Ectodermal cell (in vitro differentiated cells): ENCODE results near the gene ZBTB38.

Source experiments
- H3K27ac ChIP-seq: 2 replicates; pipeline ENCODE4 v1.7.0; 2013; ENCODE audit warnings: mild to moderate bottlenecking, low read depth, low read length; ENCODE audit not compliant: insufficient read depth, poor library complexity, severe bottlenecking
- H3K27me3 ChIP-seq: 2 replicates; pipeline ENCODE4 v1.7.0; 2013; ENCODE audit warnings: mild to moderate bottlenecking, low read length; ENCODE audit not compliant: insufficient read depth, control insufficient read depth, poor library complexity, severe bottlenecking
- H3K36me3 ChIP-seq: one replicate; pipeline ENCODE4 v1.7.0; 2013; ENCODE audit warnings: low read length; ENCODE audit not compliant: control insufficient read depth, insufficient read depth
- H3K4me1 ChIP-seq: one replicate; pipeline ENCODE4 v1.7.0; 2013; ENCODE audit warnings: low read length; ENCODE audit not compliant: control insufficient read depth, insufficient read depth
- H3K4me3 ChIP-seq: 2 replicates; pipeline ENCODE4 v1.7.0; 2013; ENCODE audit warnings: low read depth, low read length, control low read depth; ENCODE audit not compliant: insufficient read depth
- H3K9me3 ChIP-seq: 2 replicates; pipeline ENCODE4 v1.7.0; 2013; ENCODE audit warnings: mild to moderate bottlenecking, low read length, moderate library complexity; ENCODE audit not compliant: control insufficient read depth
- WGBS, 2 experiments: methylation state at CpG; one replicate each; pipeline ENCODE4 v1.1.7; 2013; ENCODE audit warnings: missing lambda C conversion rate in 2 of 2; 5-methylcytosine and 5-hydroxymethylcytosine counted together

Gene ZBTB38

GRCh38 chr3:141410846-141411245, 42.5 kb downstream of the ZBTB38 start:
- no peaks in the 10 kb centered on the region for H3K27me3 ChIP-seq
- H3K36me3 ChIP-seq: no peaks in the 10 kb centered on the region
- H3K9me3 ChIP-seq: no peaks in the 10 kb centered on the region
- peaks cover 16% of the 10 kb centered on the region for H3K4me1 ChIP-seq
- H3K27ac ChIP-seq: no peak overlapping the region
- H3K4me3 ChIP-seq: no peak overlapping the region
- 88 to 97% methylated on average over 3 of the region's 3 CpGs for WGBS, 2 experiments

GRCh38 chr3:141411251-141411771, 43.0 kb downstream of the ZBTB38 start:
- no peaks in the 10 kb centered on the region for H3K9me3 ChIP-seq
- peaks cover 16% of the 10 kb centered on the region for H3K4me1 ChIP-seq
- no peak overlapping the region for H3K27ac ChIP-seq
- 89 to 91% methylated on average over 7 of the region's 7 CpGs for WGBS, 2 experiments
- H3K36me3 ChIP-seq: no peaks in the 10 kb centered on the region
- no peak overlapping the region for H3K4me3 ChIP-seq
- H3K27me3 ChIP-seq: no peaks in the 10 kb centered on the region

- no peak overlapping the region for H3K27ac ChIP-seq
- H3K27me3 ChIP-seq: no peaks in the 10 kb centered on the region
- peaks cover 16% of the 10 kb centered on the region for H3K4me1 ChIP-seq
- no peaks in the 10 kb centered on the region for H3K9me3 ChIP-seq
- WGBS, 2 experiments: 40 to 44% methylated on average over 9 of the region's 10 CpGs
- no peak overlapping the region for H3K4me3 ChIP-seq
- no peaks in the 10 kb centered on the region for H3K36me3 ChIP-seq
These were observed 44.0 kb downstream of the ZBTB38 start for GRCh38 chr3:141412087-141412935.

- Histone ChIP-seq H3K9me3 (no peaks in the 10 kb centered on the region), H3K4me1 (peaks cover 16% of the 10 kb centered on the region), H3K27ac (no peak overlapping the region), H3K27me3 (no peaks in the 10 kb centered on the region), H3K36me3 (no peaks in the 10 kb centered on the region), H3K4me3 (no peak overlapping the region)
- WGBS, 2 experiments: 82 to 88% methylated on average over 11 of the region's 11 CpGs
These were observed 44.6 kb downstream of the ZBTB38 start for GRCh38 chr3:141412936-141413354.

- H3K4me3 ChIP-seq: no peak overlapping the region
- H3K27ac ChIP-seq: no peak overlapping the region
- H3K36me3 ChIP-seq: no peaks in the 10 kb centered on the region
- no peaks in the 10 kb centered on the region for H3K9me3 ChIP-seq
- WGBS, 2 experiments: 98 to 100% methylated on average over 3 of the region's 3 CpGs
- peaks cover 16% of the 10 kb centered on the region for H3K4me1 ChIP-seq
- no peaks in the 10 kb centered on the region for H3K27me3 ChIP-seq
These were observed 45.1 kb downstream of the ZBTB38 start for GRCh38 chr3:141413391-141413790.

- no peaks in the 10 kb centered on the region for H3K36me3 ChIP-seq
- H3K4me1 ChIP-seq: peaks cover 16% of the 10 kb centered on the region
- no peak overlapping the region for H3K27ac ChIP-seq
- H3K4me3 ChIP-seq: no peak overlapping the region
- no peaks in the 10 kb centered on the region for H3K27me3 ChIP-seq
- H3K9me3 ChIP-seq: no peaks in the 10 kb centered on the region
- 90 to 91% methylated on average over 10 to 11 of the region's 11 CpGs for WGBS, 2 experiments
These were observed 45.7 kb downstream of the ZBTB38 start for GRCh38 chr3:141413801-141414689.

GRCh38 chr3:141414800-141415462, 46.6 kb downstream of the ZBTB38 start:
- Histone ChIP-seq H3K4me3 (no peak overlapping the region), H3K27me3 (no peaks in the 10 kb centered on the region), H3K36me3 (no peaks in the 10 kb centered on the region), H3K9me3 (no peaks in the 10 kb centered on the region), H3K27ac (no peak overlapping the region), H3K4me1 (peaks cover 16% of the 10 kb centered on the region)
- 96% methylated on average over 5 of the region's 5 CpGs for WGBS, 2 experiments

GRCh38 chr3:141415953-141416352, 47.6 kb downstream of the ZBTB38 start:
- Histone ChIP-seq H3K4me3 (no peak overlapping the region), H3K36me3 (no peaks in the 10 kb centered on the region), H3K9me3 (no peaks in the 10 kb centered on the region), H3K27me3 (no peaks in the 10 kb centered on the region), H3K4me1 (peaks cover 16% of the 10 kb centered on the region), H3K27ac (no peak overlapping the region)
- WGBS, 2 experiments: 91 to 96% methylated on average over 3 of the region's 3 CpGs
